ENCODE results near the gene LRP4.

DNA sequence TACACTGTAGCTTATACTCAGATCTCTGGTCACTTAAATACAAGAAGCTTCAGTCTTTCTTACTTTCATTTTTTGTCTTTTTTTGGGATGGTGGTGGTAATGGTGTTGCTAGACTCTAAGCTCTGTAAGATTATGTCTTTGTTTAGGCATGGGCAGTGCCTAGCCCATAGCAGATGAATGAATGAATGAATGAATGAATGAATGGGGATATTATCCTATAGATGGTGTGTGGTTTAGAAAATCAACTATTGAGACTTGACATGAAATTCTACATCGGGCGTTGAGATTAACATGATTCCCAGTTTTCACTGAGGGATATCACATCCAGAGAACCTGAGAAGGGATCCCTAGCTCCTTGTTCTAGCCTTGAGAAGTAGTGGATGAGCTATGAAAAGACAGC, 62.5 kb downstream of the LRP4 start:
- TF ChIP-seq CTCF (optimal IDR thresholded peaks at IDR 0.05 in 1 of 3, IDR thresholded peaks at IDR 0.05 in 1 of 3, conservative IDR thresholded peaks at IDR 0.05 in 1 of 3; ENCODE audit: extremely low read depth in 1 of 3, insufficient read depth in 2 of 3, low read length in 3 of 3) = no peak
- TF ChIP-seq EZH2 (IDR thresholded peaks at IDR 0.05; ENCODE audit: low read length) = no peak

All from keratinocyte (primary cell).